GM10266 (cell line): ENCODE results near the gene GLG1.

ENCODE experiments used
- DNase-seq: peaks from one replicate; pipeline ENCODE4 v3.0.0; 2012; ENCODE audit errors: extremely low spot score
- CTCF ChIP-seq: IDR thresholded peaks from 2 replicates; pipeline ENCODE4 v1.5.1; 2012; ENCODE audit warnings: mild to moderate bottlenecking, low read depth; ENCODE audit not compliant: control insufficient read depth, insufficient read depth; ENCODE audit errors: missing control alignments

Gene GLG1

GRCh38 chr16:74565378-74565777 lies 41.5 kb downstream of the GLG1 start:
- no peak for TF ChIP-seq CTCF
- no peak for DNase-seq

GRCh38 chr16:74564451-74564984 lies 42.4 kb downstream of the GLG1 start:
- DNase-seq = no peak
- TF ChIP-seq CTCF = no peak

- no peak for DNase-seq
- no peak for TF ChIP-seq CTCF
Measured at GRCh38 chr16:74563828-74564263, 43.1 kb downstream of the GLG1 start.

GRCh38 chr16:74562117-74562516 lies 44.8 kb downstream of the GLG1 start:
- no peak for TF ChIP-seq CTCF
- DNase-seq = no peak

- TF ChIP-seq CTCF = no peak
- DNase-seq = no peak
Measured at GRCh38 chr16:74561626-74562025, 45.3 kb downstream of the GLG1 start.

- no peak for DNase-seq
- no peak for TF ChIP-seq CTCF
Measured at GRCh38 chr16:74560912-74561311, 46.0 kb downstream of the GLG1 start.

- no peak for DNase-seq
- no peak for TF ChIP-seq CTCF
Measured at GRCh38 chr16:74558873-74559272, 48.0 kb downstream of the GLG1 start.
